GM21717 (cell line): ENCODE data around the gene LRRTM2.
"Not testable (repeated sequence)": the region's sequence is repeated elsewhere in the genome, so short reads cannot be mapped to it uniquely, and the experiment has no call there.

Experiments
- ATAC-seq: cut with Tn5 transposase; IDR thresholded peaks from one replicate; pipeline ENCODE4 v1.9.1; 2021; ENCODE audit warnings: mild to moderate bottlenecking, moderate library complexity; ENCODE audit not compliant: unreplicated experiment

Gene LRRTM2, protein sequence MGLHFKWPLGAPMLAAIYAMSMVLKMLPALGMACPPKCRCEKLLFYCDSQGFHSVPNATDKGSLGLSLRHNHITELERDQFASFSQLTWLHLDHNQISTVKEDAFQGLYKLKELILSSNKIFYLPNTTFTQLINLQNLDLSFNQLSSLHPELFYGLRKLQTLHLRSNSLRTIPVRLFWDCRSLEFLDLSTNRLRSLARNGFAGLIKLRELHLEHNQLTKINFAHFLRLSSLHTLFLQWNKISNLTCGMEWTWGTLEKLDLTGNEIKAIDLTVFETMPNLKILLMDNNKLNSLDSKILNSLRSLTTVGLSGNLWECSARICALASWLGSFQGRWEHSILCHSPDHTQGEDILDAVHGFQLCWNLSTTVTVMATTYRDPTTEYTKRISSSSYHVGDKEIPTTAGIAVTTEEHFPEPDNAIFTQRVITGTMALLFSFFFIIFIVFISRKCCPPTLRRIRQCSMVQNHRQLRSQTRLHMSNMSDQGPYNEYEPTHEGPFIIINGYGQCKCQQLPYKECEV

GRCh38 chr5:138874771-138875551, at the start of gene LRRTM2:
Gene LRRTM2, minus strand, starts transcription at chr5:138875335. Its CDS starts 424 bp downstream, at chr5:138874911.
- ATAC-seq, result no peak

- no peak for ATAC-seq
These were observed 47.4 kb upstream of the LRRTM2 start for GRCh38 chr5:138922494-138922893.

- ATAC-seq, result not testable (repeated sequence)
These were observed 46.2 kb upstream of the LRRTM2 start for GRCh38 chr5:138921362-138921761.

DNA sequence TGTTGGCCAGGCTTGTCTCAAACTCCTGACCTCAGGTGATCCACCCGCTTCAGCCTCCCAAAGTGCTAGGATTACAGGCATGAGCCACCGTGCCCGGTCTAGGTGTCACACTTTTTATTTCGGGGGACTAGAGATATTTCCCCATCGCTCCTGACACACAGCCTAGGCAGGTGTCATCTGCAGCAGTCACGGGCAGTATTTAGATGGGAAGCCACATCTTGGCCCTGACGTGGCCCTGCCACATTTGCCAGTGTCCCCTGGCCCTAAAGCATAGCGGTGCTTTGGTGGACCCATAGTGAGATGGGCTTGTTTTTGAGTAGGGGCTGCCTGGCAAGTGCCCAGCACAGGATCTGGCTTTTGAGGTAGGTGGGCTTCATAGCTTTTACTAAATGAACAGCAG, 45.0 kb upstream of the LRRTM2 start:
- ATAC-seq, result no peak

DNA sequence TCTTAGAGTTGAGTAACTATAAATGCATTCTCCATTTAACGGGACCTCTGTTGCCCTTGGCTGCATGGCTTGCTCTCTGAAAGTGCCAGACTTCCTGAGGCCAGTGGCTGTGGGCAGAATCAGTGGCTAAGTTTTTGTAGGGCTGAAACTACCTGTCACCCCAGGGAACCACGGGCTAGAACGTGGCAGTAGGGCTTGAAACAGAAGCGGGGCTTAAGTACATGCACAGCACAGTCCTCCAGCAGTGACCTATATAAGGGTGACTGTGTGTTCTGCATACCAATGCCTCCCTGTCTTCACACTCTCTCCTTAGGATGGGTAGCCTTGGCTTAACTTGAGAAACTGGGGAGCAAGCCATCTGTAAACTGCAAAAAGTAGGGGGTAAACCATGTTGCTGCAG, 43.6 kb upstream of the LRRTM2 start:
- no peak for ATAC-seq

DNA sequence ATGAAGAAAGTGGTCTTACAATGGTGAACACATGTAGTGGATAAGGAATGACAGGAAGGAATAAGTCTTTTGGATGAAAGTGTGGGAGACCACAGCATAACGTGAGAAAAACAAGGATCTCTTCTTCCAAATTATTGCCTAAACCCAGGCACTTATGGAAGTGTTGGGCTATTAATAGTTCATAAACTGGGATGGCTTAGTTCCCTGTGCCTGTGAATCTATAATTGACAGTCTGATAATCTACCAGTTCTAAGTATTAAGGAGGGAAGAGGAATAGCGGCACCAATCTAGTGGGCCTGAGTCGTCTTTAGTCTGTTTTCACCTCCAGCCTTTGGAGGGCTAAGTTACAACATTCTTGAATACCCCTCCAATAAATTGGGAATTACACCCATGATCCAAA, 39.2 kb upstream of the LRRTM2 start:
- ATAC-seq, result no peak

- no peak for ATAC-seq
These were observed 38.6 kb upstream of the LRRTM2 start for GRCh38 chr5:138913773-138914172.

DNA sequence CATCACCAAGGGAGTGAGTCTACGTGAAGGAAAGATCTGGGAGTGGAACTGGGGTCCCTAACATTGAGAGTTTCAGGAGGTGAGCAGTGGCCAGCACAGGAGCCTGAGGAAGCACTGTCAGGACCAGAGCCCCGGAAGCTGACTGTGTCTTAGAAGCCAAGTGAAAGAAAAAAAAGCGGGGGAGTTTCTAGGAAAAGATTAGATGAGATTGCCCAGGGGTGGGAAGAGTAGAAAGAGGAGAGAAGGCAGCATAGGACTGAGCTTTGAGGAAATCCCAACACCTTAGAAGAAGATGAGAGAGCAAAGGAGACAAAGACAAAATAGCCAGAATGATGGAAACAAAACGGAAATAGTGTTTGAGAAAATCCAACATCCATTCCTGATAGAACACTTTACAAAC, 37.0 kb upstream of the LRRTM2 start:
- ATAC-seq, result no peak

DNA sequence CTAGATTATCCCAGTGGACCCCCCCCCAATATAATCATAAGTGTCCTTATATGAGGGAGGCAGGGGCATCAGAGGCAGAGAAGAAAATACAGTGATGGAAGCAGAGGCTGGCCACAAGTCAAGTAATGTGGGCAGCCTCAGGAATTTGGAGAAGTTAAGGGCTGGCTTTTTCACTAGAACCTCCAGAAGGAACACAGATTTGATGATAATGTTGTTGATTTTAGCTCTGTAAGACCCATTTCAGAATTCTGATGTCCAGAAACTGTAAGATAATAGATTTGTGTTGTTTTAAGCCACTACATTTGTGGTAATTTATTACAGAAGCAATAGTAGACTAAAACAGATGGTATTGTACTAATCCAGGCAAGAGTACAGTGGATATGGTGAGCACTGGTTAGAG, 36.3 kb upstream of the LRRTM2 start:
- ATAC-seq, result no peak

GRCh38 chr5:138910546-138911185, 35.5 kb upstream of the LRRTM2 start:
- ATAC-seq, result no peak

DNA sequence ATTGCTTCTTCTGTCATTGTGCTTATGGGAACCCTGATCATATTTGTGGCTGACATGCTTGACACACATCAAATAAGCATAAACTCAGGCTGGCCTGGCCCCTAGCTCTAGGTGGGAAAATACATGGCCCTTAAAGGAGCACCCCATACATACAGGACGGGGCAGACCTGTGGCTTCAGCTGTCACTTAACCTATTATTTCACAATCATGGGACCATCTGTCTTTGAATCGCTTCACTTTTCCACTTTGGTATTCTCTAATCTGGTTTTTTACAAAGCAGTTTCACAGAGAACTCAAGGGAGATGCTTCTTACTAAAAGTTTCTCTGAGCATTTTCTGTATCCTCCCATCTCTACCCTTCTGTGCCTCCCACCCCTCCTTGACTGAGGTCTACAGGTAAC, 34.6 kb upstream of the LRRTM2 start:
- no peak for ATAC-seq

DNA sequence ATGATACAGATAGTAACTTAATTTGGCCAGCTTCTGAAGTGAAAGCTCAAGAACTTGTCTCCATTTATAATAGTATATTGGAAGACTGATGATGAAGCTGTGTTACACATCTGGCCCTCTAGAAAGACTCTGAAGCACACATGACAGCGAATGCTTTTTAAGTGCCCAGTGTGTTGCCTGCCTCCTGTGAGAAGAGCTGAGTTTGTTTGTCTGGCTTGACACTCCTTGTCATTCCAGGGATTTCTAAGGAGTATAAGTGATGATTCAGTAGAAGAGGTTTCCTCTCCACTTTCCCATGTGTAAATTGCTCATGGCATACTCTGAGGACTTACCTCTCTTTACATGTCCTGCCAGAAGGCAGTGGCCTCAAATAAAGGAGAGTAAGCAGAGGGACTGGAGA, 30.4 kb upstream of the LRRTM2 start:
- no peak for ATAC-seq

DNA sequence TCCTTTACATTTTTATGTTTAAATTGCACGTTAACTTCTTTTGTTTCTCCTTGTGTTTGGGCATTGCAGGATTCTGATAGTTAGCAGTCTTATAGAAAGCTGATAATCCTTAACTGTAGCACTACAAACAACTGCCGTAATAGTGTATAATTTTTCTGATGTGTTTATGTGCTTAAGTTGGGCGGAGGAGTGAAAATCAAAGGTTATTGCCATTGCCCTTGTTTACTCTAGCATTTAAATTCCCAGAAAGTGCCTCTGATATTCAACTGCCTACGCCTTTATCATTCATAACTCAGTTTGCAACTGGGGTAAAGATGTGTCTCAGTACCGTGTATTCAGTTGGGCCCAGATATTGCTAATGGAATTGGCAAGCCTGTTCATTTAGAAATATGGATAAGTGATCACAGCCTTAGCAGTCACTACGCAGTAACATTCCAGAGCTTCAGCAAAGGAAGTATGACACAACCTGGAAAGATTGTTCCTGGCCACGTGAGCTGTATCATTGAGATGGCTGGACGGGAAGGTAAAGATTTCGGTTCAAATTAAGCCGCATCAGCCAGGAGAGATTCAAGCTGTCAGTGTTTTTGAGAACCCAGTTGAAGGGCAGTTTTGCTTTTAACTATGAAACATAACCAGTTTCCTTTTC, 28.1 kb upstream of the LRRTM2 start:
- no peak for ATAC-seq

GRCh38 chr5:138901716-138902115, 26.6 kb upstream of the LRRTM2 start:
- no peak for ATAC-seq

- no peak for ATAC-seq
These were observed 25.3 kb upstream of the LRRTM2 start for GRCh38 chr5:138900281-138900965.

- no peak for ATAC-seq
These were observed 23.6 kb upstream of the LRRTM2 start for GRCh38 chr5:138898742-138899141.

DNA sequence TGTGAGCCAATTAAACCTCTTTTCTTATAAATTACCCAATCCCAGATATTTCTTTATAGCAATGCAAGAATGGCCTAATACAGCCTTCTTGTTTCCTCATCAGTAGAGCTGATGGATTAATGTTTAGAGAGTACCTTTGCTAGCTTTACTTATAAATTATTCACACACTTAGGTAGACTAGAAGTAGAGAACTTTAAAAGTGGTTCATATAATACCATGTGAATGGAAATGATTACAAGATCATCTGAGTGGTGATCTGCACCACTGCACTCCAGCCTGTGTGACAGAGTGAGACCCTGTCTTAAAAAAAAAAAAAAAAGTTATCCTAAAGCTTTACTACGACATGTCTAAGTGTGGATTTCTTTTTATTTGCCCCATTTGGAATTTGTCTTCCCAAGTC, 23.2 kb upstream of the LRRTM2 start:
- no peak for ATAC-seq

- ATAC-seq, result no peak
These were observed 20.8 kb upstream of the LRRTM2 start for GRCh38 chr5:138895918-138896317.

- ATAC-seq, result no peak
These were observed 15.5 kb upstream of the LRRTM2 start for GRCh38 chr5:138890644-138891043.

DNA sequence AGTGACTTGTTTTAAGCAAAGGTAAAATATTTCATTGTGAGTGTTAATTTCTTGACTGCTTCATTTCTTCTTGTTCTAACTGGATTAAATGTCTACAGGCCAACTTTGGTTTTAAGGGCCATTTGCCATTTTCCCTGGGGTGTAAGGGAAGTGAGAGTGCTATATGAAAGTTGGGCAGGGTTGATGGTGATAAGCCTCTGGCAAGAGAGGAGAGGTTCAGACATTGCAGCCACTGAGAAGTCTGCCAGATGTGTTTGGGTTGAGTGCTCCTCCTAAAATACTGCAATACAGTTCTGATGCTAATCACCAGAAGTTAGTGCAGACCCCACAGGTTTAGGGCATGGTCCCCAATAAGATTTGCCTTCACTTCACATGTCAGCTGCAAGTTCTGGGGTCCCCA, 14.9 kb upstream of the LRRTM2 start:
- ATAC-seq, result no peak
